Cardiac septum (tissue), 1 donor: ENCODE data around the gene H1-8. TPM values are rescaled to one million over a fixed set of nuclear protein-coding genes. Genes with fewer than 3 reads are reported as not detected.
"Not testable (repeated sequence)": the region's sequence is repeated elsewhere in the genome, so short reads cannot be mapped to it uniquely, and the experiment has no call there.

Source experiments
- DNase-seq: peaks from one replicate; pipeline ENCODE4 v3.0.0-alpha.2; 2020; ENCODE audit warnings: low spot score
- intact Hi-C: fragments of 100-400 bp; cut with DNase I; formaldehyde crosslinking; loops from one replicate; pipeline ENCODE4 v1.14.0; 2022
- total RNA-seq: library from RNA; stranded (reverse); fragmentation: NEBNext Ultra II Directional; extraction: Animal tissue kit (Norgen Biotek cat#: 25700); gene quantifications from one replicate; pipeline ENCODE4 v1.2.1, GENCODE V29; 2021
- donor health status: DM: no; HTN: no; CAD: no.

Gene H1-8
- total RNA-seq, 1 donor from 2014 or later: not detected

DNA sequence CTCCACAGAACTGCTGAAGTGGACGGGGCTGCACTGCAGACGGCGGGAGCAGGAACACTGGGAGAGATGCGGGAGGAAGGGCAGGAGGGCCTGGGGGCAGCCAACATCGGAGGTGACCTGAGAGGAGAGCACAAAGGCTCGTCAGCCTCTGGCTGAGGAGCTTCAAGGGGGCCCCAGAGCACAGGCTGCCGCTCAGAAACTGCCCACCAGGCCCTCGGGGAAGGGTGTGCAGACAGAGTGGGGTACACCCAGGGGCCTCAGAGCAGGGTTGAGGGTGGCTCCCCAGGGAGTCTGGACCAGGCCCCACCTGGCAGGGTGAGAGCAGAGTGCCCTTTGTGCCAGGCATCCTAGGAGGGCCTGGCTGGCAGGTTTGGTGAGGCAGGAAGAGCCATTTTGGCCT is 29.3 kb upstream of the H1-8 start:
- no peak for DNase-seq
- intact Hi-C loops: no loop called here

DNA sequence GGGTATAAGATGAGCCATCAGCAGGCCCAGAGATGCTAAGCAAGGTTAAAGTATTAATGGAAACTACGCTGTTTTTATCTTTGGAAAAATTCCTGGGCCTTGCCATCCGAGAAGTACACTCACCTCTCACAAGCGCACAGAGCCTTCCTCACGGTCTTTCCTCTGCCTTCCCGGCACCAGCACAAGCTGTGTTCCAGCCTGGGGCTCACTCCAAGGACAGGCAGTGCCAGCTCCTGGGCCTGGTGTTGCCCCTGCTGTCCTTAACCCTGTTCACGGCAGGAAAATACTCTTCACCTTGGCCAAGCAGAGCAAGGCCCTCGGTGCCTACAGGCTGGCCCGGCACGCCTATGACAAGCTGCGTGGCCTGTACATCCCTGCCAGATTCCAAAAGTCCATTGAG is 28.9 kb upstream of the H1-8 start:
- intact Hi-C loops: no loop called here
- no peak for DNase-seq

DNA sequence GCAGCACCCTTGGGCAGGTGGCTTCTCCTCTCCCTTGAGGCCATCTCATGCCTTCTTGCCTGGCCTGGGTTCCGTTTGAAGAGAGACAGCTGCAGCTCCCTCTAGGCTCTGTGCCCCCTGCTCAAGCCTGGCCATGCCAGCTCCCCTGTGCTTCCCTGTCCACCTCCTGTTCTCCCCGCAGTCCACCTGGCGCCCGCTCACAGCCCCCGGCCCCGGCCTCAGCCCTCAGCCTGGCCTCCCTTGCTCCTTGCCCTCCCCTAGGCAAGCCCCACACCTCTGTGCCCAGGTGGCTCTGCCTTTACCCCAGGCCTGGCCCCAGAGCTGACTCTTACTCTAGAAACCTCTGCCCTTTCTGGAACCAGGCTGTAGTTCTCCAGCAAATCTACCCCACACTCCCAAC is 28.4 kb upstream of the H1-8 start:
- intact Hi-C loops: no loop called here
- DNase-seq: no peak

DNA sequence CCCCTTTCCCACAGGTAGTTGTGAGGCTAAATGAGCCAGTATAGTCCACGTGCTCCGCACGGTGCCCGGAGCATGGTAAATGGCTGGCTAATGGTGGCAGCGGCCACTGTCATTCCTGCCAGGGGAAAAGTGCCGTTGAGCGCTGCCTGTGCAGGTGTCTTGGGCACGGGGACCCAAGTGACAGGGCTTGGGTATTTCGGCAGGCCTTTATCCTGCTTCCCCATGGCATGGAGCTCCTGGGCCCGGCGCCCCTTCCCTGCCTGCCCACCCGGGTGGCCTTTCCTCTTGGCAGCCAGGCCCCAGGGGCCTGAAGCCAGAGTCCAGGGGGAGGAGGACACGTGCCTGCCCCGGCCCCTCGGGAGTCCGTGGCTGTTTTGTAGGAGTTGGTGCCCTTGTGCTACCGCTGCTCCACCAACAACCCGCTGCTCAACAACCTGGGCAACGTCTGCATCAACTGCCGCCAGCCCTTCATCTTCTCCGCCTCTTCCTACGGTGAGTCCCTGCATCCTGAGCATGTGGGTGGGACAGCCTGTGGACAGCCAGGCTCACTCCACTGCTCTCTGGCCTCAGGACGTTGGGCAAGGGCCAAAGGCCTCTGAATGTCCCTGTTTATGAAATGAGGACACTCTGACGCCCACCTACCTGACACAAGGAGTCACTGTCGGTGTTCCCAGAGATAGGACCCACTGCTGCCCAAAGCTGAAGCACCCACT is 27.7 kb upstream of the H1-8 start:
- intact Hi-C loops: not testable (repeated sequence)

DNA sequence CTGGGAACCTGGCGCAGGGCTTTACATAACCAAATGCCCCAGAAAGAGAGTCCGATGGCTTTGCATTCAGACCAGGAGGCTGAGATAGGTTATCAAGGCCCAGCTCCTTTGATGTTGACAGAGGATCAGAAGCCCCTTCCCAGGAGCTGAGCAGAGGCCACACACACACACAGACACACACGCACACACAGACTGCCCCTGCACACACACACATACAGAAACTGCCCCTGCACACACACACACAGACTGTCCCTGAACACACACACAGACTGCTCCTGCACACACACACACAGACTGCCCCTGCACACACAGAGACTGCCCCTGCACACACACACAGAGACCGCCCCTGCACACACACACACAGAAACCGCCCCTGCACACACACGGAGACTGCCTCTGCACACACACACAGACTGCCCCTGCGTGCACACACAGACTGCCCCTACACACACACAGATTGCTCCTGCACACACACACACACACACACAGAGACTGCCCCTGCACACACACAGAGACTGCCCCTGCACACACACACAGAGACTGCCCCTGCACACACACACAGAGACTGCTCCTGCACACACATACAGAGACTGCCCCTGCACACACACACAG is 27.0 kb upstream of the H1-8 start:
- DNase-seq, intact Hi-C loops: not testable (repeated sequence)

More for the DNA sequence above, 27.7 kb upstream of the H1-8 start:
- not testable (repeated sequence) for DNase-seq

DNA sequence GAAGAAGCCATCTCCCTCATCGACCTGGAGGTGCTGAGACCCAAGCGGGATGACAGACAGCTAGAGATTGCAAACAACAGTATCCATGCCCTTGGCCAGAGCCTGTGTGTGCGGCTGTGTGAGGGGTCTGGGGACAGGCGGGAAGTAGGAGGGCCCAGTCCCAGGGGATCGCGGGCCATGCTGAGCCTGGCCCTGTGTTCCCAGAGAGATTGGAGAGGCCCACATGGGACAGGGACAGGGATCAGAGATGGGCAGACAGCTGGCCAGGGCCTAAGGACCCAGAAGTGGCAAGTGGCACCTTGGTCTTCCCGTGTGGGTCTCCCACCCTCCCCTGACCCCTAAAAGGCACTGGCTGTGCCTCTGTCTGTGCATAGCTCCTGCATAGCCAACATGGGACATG is 25.5 kb upstream of the H1-8 start:
- no peak for DNase-seq
- intact Hi-C loops: no loop called here

DNA sequence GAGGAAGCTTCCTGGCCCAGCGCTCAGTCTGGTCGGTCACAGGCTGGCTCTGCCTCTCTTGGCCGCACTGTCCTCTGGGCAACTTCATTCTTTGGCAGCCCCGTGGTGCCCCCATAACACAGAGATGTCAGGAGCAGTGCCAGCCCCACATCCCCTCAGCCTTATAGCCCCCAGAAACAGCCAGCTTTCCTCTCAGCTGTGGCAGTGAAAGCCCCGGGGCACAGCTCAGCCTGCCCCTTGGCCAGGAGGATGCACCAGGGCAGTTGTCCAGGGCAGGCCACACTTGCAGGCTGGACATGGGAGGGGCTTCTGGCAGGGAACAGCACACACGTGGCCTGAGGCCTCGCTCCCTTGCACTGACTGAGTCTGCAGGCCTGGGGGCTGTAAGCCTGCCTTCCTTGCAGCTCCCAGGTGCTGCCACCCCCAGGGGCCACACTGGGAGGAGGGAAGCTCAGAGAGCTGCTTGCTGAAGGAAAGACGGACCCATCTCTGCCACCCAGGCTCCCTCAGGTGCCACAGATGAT is 24.9 kb upstream of the H1-8 start:
- no peak for DNase-seq
- intact Hi-C loops: no loop called here

DNA sequence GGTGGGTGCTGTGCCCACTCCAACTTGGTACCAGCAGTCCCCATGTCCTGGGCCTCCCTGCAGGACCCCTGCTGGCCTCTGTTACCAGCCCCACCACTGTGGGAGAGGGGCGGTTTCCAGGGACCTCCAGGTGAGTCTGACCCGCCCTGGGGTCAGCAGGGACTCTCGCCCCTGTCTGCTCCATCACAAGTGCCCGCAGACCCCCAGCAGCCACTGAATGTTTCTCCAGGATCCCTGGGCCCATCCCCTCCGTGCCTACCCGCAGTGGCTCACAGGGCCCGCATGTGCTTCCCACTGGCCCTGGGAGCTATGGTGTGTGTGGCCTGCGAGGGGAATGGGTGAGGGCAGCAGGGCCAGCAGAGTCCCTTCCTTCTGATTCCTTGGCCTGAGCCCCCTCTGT is 24.4 kb upstream of the H1-8 start:
- no peak for DNase-seq
- intact Hi-C loops: no loop called here

DNA sequence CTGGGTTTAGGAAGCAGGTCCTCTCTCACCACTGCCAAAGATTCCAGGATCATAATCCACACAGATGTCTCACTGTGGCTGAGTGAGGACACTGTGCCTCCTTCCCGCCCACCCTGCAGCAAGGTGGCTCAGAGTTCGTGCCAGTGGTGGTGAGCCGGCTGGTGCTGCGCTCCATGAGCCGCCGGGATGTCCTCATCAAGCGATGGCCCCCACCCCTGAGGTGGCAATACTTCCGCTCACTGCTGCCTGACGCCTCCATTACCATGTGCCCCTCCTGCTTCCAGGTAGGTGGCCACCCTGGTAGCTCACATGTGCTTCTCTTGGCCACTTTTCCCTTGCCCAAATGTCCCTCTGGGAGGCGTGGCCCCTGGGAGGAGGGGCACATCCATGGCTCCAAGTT is 23.5 kb upstream of the H1-8 start:
- no peak for DNase-seq
- intact Hi-C loops: no loop called here

DNA sequence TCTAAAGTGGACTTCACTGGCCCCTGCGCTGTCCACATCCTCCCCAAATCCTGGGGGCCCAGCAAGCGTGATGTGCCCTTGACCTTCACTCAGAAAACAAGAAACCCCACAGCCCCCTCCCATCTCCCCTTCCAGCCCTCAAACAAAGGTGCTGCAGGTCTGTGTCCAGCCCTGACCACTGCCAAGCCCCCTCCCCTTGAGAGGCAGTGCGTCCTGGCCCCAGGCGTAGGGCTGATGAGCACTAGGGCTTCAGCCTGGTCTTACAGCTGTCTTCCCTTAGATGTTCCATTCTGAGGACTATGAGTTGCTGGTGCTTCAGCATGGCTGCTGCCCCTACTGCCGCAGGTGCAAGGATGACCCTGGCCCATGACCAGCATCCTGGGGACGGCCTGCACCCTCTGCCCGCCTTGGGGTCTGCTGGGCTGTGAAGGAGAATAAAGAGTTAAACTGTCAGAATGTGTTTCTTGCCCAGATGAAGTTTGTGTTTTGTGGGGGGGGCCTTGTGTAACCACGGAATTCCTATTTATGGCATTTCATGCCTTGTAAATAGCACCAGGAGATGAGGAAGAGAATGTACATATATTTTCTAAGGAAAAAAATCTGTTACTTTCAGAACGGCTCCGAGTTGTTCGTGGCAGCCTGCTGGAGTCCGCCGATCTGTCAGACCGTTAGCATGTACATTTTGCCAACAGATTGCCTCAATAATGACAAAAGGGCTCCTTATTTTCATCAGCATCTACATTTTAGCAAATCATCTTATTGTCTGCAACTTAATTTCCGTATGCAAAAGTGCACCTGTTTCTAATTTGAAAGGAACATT is 22.9 kb upstream of the H1-8 start:
- intact Hi-C loops: no loop called here

DNA sequence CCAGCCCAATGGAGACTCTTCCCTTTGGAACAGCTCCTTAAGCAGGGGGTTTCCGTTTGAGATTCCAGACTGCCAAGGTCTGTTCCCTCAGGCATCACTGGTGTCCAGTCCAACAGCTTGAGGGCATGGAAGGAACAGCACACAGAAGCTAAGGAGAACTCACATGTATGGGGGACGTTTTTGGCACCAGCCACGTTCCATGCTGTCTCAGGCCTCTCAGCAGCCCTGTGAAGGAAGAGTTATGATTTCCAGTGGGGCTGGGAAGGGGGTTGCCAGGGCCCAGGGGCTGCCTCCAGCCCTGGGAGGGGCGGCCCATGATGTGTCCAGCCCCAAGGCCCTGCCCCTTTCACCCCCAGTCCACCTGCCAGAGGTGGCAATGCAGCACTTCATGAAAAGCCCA is 22.0 kb upstream of the H1-8 start:
- DNase-seq: no peak
- intact Hi-C loops: no loop called here

More for the DNA sequence above, 22.9 kb upstream of the H1-8 start:
- DNase-seq: no peak

DNA sequence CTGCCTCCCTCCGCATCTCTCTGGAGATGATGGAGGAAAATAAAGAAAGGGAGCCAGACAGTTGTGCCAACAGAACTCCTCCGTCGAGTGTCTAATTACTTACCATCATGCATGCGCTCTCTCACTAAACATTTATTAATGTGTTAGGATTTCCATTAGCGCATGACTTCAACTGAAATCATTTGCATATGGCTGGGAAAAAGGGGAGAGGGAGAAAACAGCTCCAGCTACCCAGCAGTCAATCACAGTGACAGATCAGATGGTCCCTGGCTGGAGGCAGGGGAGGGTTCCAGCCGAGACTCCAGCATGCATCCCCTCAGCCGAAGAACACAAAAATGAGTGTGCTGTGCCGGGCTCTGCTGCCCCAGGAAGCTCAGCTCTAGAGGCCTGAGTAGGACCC is 21.4 kb upstream of the H1-8 start:
- intact Hi-C loops: no loop called here
- DNase-seq: no peak

DNA sequence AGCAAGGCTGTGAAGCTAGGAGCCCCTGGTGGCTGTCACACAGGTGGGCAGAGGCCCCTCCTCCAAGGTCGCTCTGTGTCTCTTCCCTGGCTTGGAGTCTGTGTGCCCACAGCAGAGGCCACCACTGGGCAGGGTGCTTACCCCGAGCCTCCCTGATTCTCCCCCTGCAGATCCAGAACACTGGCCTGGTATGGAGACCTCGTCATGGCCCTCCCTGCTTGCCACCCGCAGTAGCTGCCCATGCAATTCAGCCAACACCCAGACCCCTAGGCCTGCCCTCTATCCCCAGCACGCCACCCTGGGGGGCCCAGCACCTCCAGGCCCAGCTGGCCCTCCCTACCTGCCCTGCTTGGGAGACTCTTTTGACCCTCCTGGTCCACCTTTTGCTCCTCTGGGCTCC is 20.0 kb upstream of the H1-8 start:
- intact Hi-C loops: no loop called here
- DNase-seq: no peak

DNA sequence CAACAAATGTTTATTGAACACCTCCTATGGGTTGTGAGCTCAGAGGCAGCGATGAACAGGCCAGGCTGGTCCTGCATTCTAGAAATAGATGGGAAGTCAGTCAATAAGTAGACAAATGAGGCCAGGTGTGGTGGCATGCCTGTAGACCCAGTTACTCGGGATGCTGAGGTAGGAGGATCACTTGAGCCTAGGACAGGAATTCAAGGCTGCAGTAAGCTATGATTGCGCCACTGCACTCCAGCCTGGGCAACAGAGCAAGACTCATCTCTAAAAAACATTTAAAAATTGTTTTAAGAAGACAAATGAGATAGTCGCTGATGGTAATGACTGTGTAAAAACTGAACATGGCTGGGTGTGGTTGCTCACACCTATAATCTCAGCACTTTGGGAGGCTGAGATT is 18.9 kb upstream of the H1-8 start:
- DNase-seq: no peak
- intact Hi-C loops: no loop called here

DNA sequence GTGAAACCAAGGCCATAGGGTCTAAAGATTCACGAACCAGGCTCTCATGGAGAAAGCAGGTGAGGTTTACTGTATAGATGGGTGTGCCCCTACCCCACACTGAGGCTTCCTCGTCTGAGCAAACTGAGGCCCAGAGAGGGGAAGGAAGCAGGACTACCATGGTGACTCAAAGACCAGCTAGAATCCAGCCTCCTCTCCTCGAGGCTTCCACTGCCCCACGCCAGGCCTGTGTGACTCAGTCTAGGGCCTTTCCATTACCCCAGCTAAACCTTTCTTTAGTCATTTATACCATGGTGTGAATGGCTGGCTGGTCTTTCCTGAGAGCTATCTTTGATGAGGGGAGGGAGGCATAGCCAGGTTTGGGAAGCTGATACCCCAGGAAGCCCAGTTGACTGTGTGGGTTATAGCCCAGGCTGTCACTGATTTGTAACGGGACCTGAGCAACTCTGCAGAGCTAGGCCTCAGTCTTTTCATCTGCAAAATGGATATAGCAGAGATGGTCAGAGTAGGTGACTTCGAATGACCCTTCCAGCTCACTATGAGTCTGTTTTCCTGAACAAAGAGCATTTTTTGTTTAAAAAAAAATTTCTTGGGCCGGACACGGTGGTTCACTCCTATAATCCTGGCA is 17.5 kb upstream of the H1-8 start:
- no peak for DNase-seq
- intact Hi-C loops: no loop called here

DNA sequence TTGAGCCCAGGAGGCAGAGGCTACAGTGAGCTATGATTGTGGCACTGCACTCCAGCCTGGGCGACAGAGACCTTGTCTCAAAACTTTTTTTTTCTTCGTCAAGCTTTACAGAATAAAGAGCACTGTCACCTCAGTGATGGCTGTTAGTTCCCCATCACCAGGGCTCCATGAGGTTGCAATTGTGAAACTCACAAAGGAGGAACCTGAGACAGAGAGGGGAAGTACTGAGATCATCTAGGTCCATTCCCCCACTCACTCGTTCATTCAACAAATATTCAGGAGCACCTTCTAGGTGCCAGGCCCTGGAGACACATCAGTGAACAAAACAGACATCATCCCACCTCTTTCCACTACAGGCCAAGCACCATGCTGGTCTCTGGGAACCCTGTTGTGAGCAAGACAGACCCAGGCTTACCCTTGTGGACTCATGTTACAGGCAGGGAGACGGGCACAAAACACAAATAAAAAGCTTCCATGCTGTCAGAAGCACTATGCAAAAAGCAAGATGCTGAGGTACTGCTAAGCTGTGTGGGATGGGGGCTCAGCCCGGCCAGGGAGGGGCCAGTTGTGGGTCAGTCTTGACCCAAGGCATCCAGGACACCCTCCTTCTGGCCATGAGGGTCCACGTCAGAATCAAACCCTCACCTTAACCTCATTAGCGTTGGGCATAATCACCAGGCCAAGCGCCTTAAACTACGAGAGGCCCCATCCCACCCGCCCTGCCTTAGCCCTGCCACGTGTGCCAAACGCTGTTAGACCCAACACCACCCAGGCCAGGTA is 16.7 kb upstream of the H1-8 start:
- DNase-seq: no peak

DNA sequence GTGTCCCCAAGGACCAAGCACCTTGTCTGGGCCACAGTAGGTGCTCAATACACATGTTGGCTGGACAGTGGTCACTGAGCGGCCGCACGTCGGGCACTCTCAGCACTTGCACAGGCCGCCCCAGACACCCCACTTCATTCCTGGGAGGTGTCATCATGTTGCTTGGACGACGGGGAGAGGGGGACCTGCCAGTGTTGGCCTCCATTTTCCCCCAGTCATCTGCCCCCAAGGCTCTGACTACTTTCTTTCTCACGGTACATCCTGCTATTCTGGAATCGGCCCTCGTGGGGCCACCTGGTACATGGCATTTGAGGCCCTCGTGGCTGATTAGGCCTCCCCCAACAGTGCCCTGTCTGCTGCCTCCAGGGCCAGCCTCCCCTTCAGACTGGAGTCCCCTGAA is 15.7 kb upstream of the H1-8 start:
- no peak for DNase-seq
- intact Hi-C loops: no loop called here

More for the DNA sequence above, 16.7 kb upstream of the H1-8 start:
- intact Hi-C loops: no loop called here

DNA sequence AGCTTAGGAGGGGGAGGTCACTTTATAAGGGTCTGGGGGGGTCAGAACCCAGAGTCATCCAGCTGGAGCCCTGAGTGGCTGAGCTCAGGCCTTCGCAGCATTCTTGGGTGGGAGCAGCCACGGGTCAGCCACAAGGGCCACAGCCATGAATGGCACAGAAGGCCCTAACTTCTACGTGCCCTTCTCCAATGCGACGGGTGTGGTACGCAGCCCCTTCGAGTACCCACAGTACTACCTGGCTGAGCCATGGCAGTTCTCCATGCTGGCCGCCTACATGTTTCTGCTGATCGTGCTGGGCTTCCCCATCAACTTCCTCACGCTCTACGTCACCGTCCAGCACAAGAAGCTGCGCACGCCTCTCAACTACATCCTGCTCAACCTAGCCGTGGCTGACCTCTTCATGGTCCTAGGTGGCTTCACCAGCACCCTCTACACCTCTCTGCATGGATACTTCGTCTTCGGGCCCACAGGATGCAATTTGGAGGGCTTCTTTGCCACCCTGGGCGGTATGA is 14.3 kb upstream of the H1-8 start, which contains the start of gene RHO:
Gene RHO (plus strand): TSS at position 51 of the 512 bp plus-strand sequence. CDS start 95 bp downstream, at position 146.
- DNase-seq: no peak
- intact Hi-C loops: no loop called here
